ENCODE results near the gene ZCCHC14. TPM values are rescaled to one million over a fixed set of nuclear protein-coding genes. Genes with fewer than 3 reads are reported as not detected.

The ZCCHC14 gene
- total RNA-seq, 1 experiment from 2014 or later: 27.7 TPM

DNA sequence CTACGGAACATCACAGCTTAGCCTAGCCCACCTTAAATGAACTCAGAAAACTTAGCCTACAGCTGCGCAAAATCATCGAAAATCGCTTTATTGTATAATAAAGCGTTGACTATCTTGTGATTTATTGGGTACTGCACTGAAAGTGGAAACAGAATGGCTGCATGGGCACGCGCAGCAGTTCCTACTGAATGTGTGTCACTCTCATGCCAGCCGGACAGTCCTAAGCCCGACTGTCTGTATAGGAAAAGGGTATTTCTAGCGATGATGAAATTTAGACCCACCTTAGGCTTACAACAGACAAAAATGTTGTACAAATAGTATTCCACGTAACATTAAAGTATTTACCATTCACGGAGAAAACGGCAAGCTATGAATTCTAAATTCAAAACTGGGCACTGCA is 118.5 kb downstream of the ZCCHC14 start:
- H3K9me3 Mint-ChIP-seq: peaks cover 0 to 3% of the 10 kb centered on the region in 2 experiments; a peak in 1 of 5 replicates
- no peaks in the 10 kb centered on the region for H4K20me1 ChIP-seq (ENCODE audit: control insufficient read depth, insufficient read depth, insufficient read length)
- H3K79me1 ChIP-seq (ENCODE audit: insufficient read depth, low read depth, low read length, poor library complexity, severe bottlenecking): peaks cover 5% of the 10 kb centered on the region
- H3K27ac ChIP-seq (ENCODE audit: insufficient read length, low read depth, low read length): no peak overlapping the region
- H3K9ac ChIP-seq (ENCODE audit: extremely low read depth, insufficient read length, low read length): no peak overlapping the region
- H3K23ac ChIP-seq (ENCODE audit: insufficient read length, low read depth, low read length): no peak overlapping the region
- H3K4ac ChIP-seq (ENCODE audit: low read depth, low read length): no peak overlapping the region
- no peak overlapping the region for H2BK5ac ChIP-seq (ENCODE audit: insufficient read length, low read length)
- H4K91ac ChIP-seq (ENCODE audit: insufficient read length, low read depth, low read length): no peak overlapping the region
- H2AFZ ChIP-seq (ENCODE audit: low read length): no peak overlapping the region
- no peak overlapping the region for H3K27ac Mint-ChIP-seq
- peaks cover 5% of the 10 kb centered on the region; the same call in 1 of the 2 replicates for H3K79me2 ChIP-seq (ENCODE audit: insufficient read depth, low read length)
- TF ChIP-seq, protein P1, sequence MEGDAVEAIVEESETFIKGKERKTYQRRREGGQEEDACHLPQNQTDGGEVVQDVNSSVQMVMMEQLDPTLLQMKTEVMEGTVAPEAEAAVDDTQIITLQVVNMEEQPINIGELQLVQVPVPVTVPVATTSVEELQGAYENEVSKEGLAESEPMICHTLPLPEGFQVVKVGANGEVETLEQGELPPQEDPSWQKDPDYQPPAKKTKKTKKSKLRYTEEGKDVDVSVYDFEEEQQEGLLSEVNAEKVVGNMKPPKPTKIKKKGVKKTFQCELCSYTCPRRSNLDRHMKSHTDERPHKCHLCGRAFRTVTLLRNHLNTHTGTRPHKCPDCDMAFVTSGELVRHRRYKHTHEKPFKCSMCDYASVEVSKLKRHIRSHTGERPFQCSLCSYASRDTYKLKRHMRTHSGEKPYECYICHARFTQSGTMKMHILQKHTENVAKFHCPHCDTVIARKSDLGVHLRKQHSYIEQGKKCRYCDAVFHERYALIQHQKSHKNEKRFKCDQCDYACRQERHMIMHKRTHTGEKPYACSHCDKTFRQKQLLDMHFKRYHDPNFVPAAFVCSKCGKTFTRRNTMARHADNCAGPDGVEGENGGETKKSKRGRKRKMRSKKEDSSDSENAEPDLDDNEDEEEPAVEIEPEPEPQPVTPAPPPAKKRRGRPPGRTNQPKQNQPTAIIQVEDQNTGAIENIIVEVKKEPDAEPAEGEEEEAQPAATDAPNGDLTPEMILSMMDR (conservative IDR thresholded peaks at IDR 0.05): no peak
- H2BK20ac ChIP-seq (ENCODE audit: low read depth, low read length, poor library complexity, severe bottlenecking): no peak overlapping the region
- no peaks in the 10 kb centered on the region for H3K27me3 ChIP-seq (ENCODE audit: insufficient read depth, low read length)
- no CpG with 5 or more reads among the region's 13 CpGs for WGBS (ENCODE audit: extremely low coverage, insufficient read length, low lambda C conversion rate)
- H3K27me3 Mint-ChIP-seq (ENCODE audit: low read depth): no peaks in the 10 kb centered on the region
- no peak overlapping the region for H3T11ph ChIP-seq (ENCODE audit: low read length)
- H3K4me1 Mint-ChIP-seq: peaks cover 15 to 16% of the 10 kb centered on the region in 2 experiments
- DNase-seq: no peak
- H2BK12ac ChIP-seq (ENCODE audit: insufficient read length, low read depth, low read length): no peak overlapping the region
- H3K36me3 Mint-ChIP-seq (ENCODE audit: insufficient read depth in 1 of 3, low read depth in 3 of 3): peaks cover 5 to 10% (median 9%) of the 10 kb centered on the region in 3 experiments; a peak in 6 of 7 replicates
- no peaks in the 10 kb centered on the region for H3K9me3 ChIP-seq (ENCODE audit: control insufficient read depth, low read depth, low read length)
- no peak overlapping the region for H3K56ac ChIP-seq (ENCODE audit: insufficient read length, low read depth, low read length)
- no peaks in the 10 kb centered on the region for H3K23me2 ChIP-seq (ENCODE audit: insufficient read length, low read depth, low read length, poor library complexity, severe bottlenecking)
- H3K4me3 Mint-ChIP-seq: no peak overlapping the region
- no peak overlapping the region for H3K4me2 ChIP-seq (ENCODE audit: insufficient read depth, insufficient read length, low read length)
- H2BK120ac ChIP-seq (ENCODE audit: low read depth, low read length, poor library complexity, severe bottlenecking): no peak overlapping the region
- no peak overlapping the region for H3K18ac ChIP-seq (ENCODE audit: insufficient read length, low read depth, low read length)
- no peak overlapping the region for H2AK5ac ChIP-seq (ENCODE audit: insufficient read length, low read length)
- H4K5ac ChIP-seq (ENCODE audit: insufficient read length, low read depth, low read length): no peak overlapping the region
- no peaks in the 10 kb centered on the region for H3K4me1 ChIP-seq (ENCODE audit: insufficient read depth, low read length)
- no peak overlapping the region for H4K8ac ChIP-seq (replicated peaks; ENCODE audit: insufficient read length, low read depth, low read length)
- no peak overlapping the region for H3K14ac ChIP-seq (ENCODE audit: insufficient read depth, low read length)
- no peak overlapping the region for H2BK15ac ChIP-seq (ENCODE audit: low read depth, low read length)
